ENCODE data around the gene SPIN2A.
"Not testable (repeated sequence)": the region's sequence is repeated elsewhere in the genome, so short reads cannot be mapped to it uniquely, and the experiment has no call there.

SPIN2A gene

GRCh38 chrX:57137073-57137472 lies at the start of gene SPIN2A:
TSS of gene SPIN2A (minus strand) at chrX:57137397. CDS start at chrX:57136597, 800 bp downstream.
- not testable (repeated sequence) for H3K4me3 ChIP-seq (ENCODE audit: low read length); H3K4me1 ChIP-seq (ENCODE audit: control insufficient read depth, insufficient read depth, low read length)

GRCh38 chrX:57178605-57179004 lies 41.4 kb upstream of the SPIN2A start:
- no peak overlapping the region for H3K4me3 ChIP-seq (ENCODE audit: low read length)
- H3K4me1 ChIP-seq (ENCODE audit: control insufficient read depth, insufficient read depth, low read length) = no peaks in the 10 kb centered on the region
- no peaks in the 10 kb centered on the region for H3K9me3 ChIP-seq (ENCODE audit: control insufficient read depth, low read length)
- no peaks in the 10 kb centered on the region for H3K27me3 ChIP-seq (ENCODE audit: control insufficient read depth, insufficient read depth, low read length)
- H3K9ac ChIP-seq (ENCODE audit: low read length) = no peak overlapping the region
- H3K36me3 ChIP-seq (ENCODE audit: control insufficient read depth, insufficient read depth, low read length) = no peaks in the 10 kb centered on the region

More at GRCh38 chrX:57137073-57137472, at the start of gene SPIN2A:
- H3K9ac ChIP-seq (ENCODE audit: low read length); H3K9me3 ChIP-seq (ENCODE audit: control insufficient read depth, low read length); H3K27me3 ChIP-seq (ENCODE audit: control insufficient read depth, insufficient read depth, low read length); H3K36me3 ChIP-seq (ENCODE audit: control insufficient read depth, insufficient read depth, low read length): not testable (repeated sequence)

GRCh38 chrX:57177070-57177469 lies 39.9 kb upstream of the SPIN2A start:
- no peaks in the 10 kb centered on the region for H3K4me1 ChIP-seq (ENCODE audit: control insufficient read depth, insufficient read depth, low read length)
- H3K9me3 ChIP-seq (ENCODE audit: control insufficient read depth, low read length) = no peaks in the 10 kb centered on the region
- no peak overlapping the region for H3K9ac ChIP-seq (ENCODE audit: low read length)
- no peaks in the 10 kb centered on the region for H3K36me3 ChIP-seq (ENCODE audit: control insufficient read depth, insufficient read depth, low read length)
- no peak overlapping the region for H3K4me3 ChIP-seq (ENCODE audit: low read length)
- no peaks in the 10 kb centered on the region for H3K27me3 ChIP-seq (ENCODE audit: control insufficient read depth, insufficient read depth, low read length)

- Histone ChIP-seq H3K9me3 (ENCODE audit: control insufficient read depth, low read length) (no peaks in the 10 kb centered on the region), H3K36me3 (ENCODE audit: control insufficient read depth, insufficient read depth, low read length) (no peaks in the 10 kb centered on the region), H3K4me3 (ENCODE audit: low read length) (no peak overlapping the region), H3K4me1 (ENCODE audit: control insufficient read depth, insufficient read depth, low read length) (peaks cover 4% of the 10 kb centered on the region), H3K9ac (ENCODE audit: low read length) (no peak overlapping the region), H3K27me3 (ENCODE audit: control insufficient read depth, insufficient read depth, low read length) (no peaks in the 10 kb centered on the region)
Observed at GRCh38 chrX:57172544-57172943, 35.3 kb upstream of the SPIN2A start.

- Histone ChIP-seq H3K36me3 (ENCODE audit: control insufficient read depth, insufficient read depth, low read length) (no peaks in the 10 kb centered on the region), H3K4me1 (ENCODE audit: control insufficient read depth, insufficient read depth, low read length) (no peaks in the 10 kb centered on the region), H3K9me3 (ENCODE audit: control insufficient read depth, low read length) (no peaks in the 10 kb centered on the region), H3K4me3 (ENCODE audit: low read length) (no peak overlapping the region), H3K9ac (ENCODE audit: low read length) (no peak overlapping the region), H3K27me3 (ENCODE audit: control insufficient read depth, insufficient read depth, low read length) (no peaks in the 10 kb centered on the region)
Observed at GRCh38 chrX:57156397-57157049, 19.3 kb upstream of the SPIN2A start.

GRCh38 chrX:57155171-57155570 lies 18.0 kb upstream of the SPIN2A start:
- Histone ChIP-seq H3K27me3 (ENCODE audit: control insufficient read depth, insufficient read depth, low read length) (no peaks in the 10 kb centered on the region), H3K9ac (ENCODE audit: low read length) (no peak overlapping the region), H3K4me3 (ENCODE audit: low read length) (no peak overlapping the region), H3K36me3 (ENCODE audit: control insufficient read depth, insufficient read depth, low read length) (no peaks in the 10 kb centered on the region), H3K9me3 (ENCODE audit: control insufficient read depth, low read length) (no peaks in the 10 kb centered on the region), H3K4me1 (ENCODE audit: control insufficient read depth, insufficient read depth, low read length) (no peaks in the 10 kb centered on the region)

GRCh38 chrX:57152222-57152621 lies 15.0 kb upstream of the SPIN2A start:
- H3K4me1 ChIP-seq (ENCODE audit: control insufficient read depth, insufficient read depth, low read length); H3K27me3 ChIP-seq (ENCODE audit: control insufficient read depth, insufficient read depth, low read length); H3K9me3 ChIP-seq (ENCODE audit: control insufficient read depth, low read length); H3K36me3 ChIP-seq (ENCODE audit: control insufficient read depth, insufficient read depth, low read length); H3K9ac ChIP-seq (ENCODE audit: low read length); H3K4me3 ChIP-seq (ENCODE audit: low read length): not testable (repeated sequence)

GRCh38 chrX:57138674-57139073 lies 1.5 kb upstream of the SPIN2A start:
- H3K27me3 ChIP-seq (ENCODE audit: control insufficient read depth, insufficient read depth, low read length) = no peaks in the 10 kb centered on the region
- no peak overlapping the region for H3K4me3 ChIP-seq (ENCODE audit: low read length)
- H3K4me1 ChIP-seq (ENCODE audit: control insufficient read depth, insufficient read depth, low read length) = no peaks in the 10 kb centered on the region
- no peaks in the 10 kb centered on the region for H3K36me3 ChIP-seq (ENCODE audit: control insufficient read depth, insufficient read depth, low read length)
- H3K9ac ChIP-seq (ENCODE audit: low read length) = no peak overlapping the region
- H3K9me3 ChIP-seq (ENCODE audit: control insufficient read depth, low read length) = no peaks in the 10 kb centered on the region

GRCh38 chrX:57137501-57137900 lies 304 bp upstream of the SPIN2A start:
- no peaks in the 10 kb centered on the region for H3K9me3 ChIP-seq (ENCODE audit: control insufficient read depth, low read length)
- H3K27me3 ChIP-seq (ENCODE audit: control insufficient read depth, insufficient read depth, low read length) = no peaks in the 10 kb centered on the region
- H3K4me1 ChIP-seq (ENCODE audit: control insufficient read depth, insufficient read depth, low read length) = no peaks in the 10 kb centered on the region
- H3K36me3 ChIP-seq (ENCODE audit: control insufficient read depth, insufficient read depth, low read length) = no peaks in the 10 kb centered on the region
- H3K9ac ChIP-seq (ENCODE audit: low read length) = no peak overlapping the region
- H3K4me3 ChIP-seq (ENCODE audit: low read length) = no peak overlapping the region

GRCh38 chrX:57136589-57136988 lies 608 bp downstream of the SPIN2A start:
- H3K4me3 ChIP-seq (ENCODE audit: low read length); H3K36me3 ChIP-seq (ENCODE audit: control insufficient read depth, insufficient read depth, low read length); H3K9me3 ChIP-seq (ENCODE audit: control insufficient read depth, low read length); H3K9ac ChIP-seq (ENCODE audit: low read length); H3K4me1 ChIP-seq (ENCODE audit: control insufficient read depth, insufficient read depth, low read length); H3K27me3 ChIP-seq (ENCODE audit: control insufficient read depth, insufficient read depth, low read length): not testable (repeated sequence)

- Histone ChIP-seq H3K36me3 (ENCODE audit: control insufficient read depth, insufficient read depth, low read length) (no peaks in the 10 kb centered on the region), H3K4me1 (ENCODE audit: control insufficient read depth, insufficient read depth, low read length) (no peaks in the 10 kb centered on the region), H3K9ac (ENCODE audit: low read length) (no peak overlapping the region)
Observed at GRCh38 chrX:57135287-57135686, 1.9 kb downstream of the SPIN2A start.

GRCh38 chrX:57134702-57135101 lies 2.5 kb downstream of the SPIN2A start:
- H3K36me3 ChIP-seq (ENCODE audit: control insufficient read depth, insufficient read depth, low read length) = no peaks in the 10 kb centered on the region
- H3K9me3 ChIP-seq (ENCODE audit: control insufficient read depth, low read length) = no peaks in the 10 kb centered on the region
- no peaks in the 10 kb centered on the region for H3K4me1 ChIP-seq (ENCODE audit: control insufficient read depth, insufficient read depth, low read length)
- no peaks in the 10 kb centered on the region for H3K27me3 ChIP-seq (ENCODE audit: control insufficient read depth, insufficient read depth, low read length)
- no peak overlapping the region for H3K4me3 ChIP-seq (ENCODE audit: low read length)
- no peak overlapping the region for H3K9ac ChIP-seq (ENCODE audit: low read length)

More at GRCh38 chrX:57135287-57135686, 1.9 kb downstream of the SPIN2A start:
- no peaks in the 10 kb centered on the region for H3K27me3 ChIP-seq (ENCODE audit: control insufficient read depth, insufficient read depth, low read length)
- no peak overlapping the region for H3K4me3 ChIP-seq (ENCODE audit: low read length)
- H3K9me3 ChIP-seq (ENCODE audit: control insufficient read depth, low read length) = no peaks in the 10 kb centered on the region

GRCh38 chrX:57133706-57134105 lies 3.5 kb downstream of the SPIN2A start:
- Histone ChIP-seq H3K4me1 (ENCODE audit: control insufficient read depth, insufficient read depth, low read length) (no peaks in the 10 kb centered on the region), H3K27me3 (ENCODE audit: control insufficient read depth, insufficient read depth, low read length) (no peaks in the 10 kb centered on the region), H3K9ac (ENCODE audit: low read length) (no peak overlapping the region), H3K36me3 (ENCODE audit: control insufficient read depth, insufficient read depth, low read length) (no peaks in the 10 kb centered on the region), H3K4me3 (ENCODE audit: low read length) (no peak overlapping the region), H3K9me3 (ENCODE audit: control insufficient read depth, low read length) (no peaks in the 10 kb centered on the region)
